ENCODE measurements around the gene SLC25A41.

SLC25A41 gene

DNA sequence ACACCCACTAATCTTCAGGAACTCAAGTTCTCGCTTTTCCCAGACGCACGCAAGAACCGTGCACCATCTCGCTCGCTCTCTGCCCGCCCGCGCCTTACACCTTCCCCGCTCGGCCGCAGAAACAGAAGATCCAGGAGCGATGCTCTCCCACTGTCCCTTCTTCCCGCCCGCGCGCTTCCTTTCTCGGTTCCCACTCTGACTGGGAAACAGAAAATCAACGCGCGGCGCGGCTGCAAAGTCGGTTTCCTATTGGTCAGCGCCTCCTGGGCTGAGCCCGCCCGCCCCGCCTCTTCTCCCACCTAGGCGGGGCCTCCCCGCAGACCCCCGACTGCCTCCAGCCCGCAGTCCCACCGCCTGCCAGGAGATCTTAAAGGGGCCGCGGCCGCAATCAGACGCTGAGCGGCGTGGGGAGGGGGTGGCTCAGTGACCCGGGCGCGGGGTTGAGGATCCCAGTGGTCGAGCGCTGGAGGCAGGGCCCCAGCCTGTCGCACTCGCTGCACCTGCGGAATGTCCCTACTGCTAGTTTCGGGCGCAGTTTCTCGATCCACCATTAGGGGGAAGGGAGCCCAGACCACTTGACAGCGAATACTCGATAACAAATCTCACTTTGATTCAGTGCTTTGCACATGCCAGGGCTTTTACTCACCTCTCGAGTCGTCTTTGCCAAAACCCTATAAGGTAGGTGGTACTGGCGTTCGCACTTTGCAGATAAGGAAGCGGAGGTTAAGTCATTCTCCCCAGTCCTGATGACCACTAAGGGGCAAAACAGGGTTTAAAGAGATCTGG lies 26.7 kb upstream of the SLC25A41 start:
- DNase-seq (ENCODE audit: insufficient read length, low spot score) = peak; percentile 94
- peak; percentile 98 for FAIRE-seq

GRCh38 chr19:6459262-6460098 lies 25.9 kb upstream of the SLC25A41 start, which contains the start of gene SLC25A23:
Gene SLC25A23 (minus strand): TSS chr19:6459792. CDS start chr19:6459628, 164 bp downstream.
- no peak for FAIRE-seq
- peak; percentile 87 for DNase-seq (ENCODE audit: insufficient read length, low spot score)

DNA sequence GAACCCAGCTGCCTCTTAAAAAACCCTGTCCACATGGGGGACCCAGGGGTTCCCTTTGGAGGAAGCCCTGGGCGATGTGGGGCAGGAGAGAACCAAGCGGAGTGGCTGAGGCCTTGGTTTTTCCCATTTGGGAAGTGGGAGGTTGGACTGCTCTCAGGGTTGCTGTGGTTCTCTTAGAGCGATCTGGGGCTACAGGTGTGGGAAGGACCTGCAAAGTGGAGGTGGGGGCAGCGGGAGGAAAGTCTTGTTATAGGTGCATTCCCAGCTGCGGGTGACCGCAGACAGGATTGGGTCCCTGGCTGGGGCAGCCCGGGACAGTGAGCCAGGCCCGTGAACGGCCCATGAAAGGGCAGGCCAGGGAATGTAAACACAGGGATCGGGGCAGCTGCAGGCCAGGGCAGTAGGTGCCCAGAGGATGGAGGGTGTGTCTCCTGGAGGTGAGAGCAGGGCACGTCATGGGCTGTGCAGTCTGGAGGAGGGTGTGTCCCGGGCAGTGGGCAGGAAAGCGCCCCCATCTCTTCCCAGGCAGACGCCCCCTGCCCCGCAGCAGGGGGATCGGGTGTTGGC lies 25.2 kb upstream of the SLC25A41 start:
- DNase-seq (ENCODE audit: insufficient read length, low spot score) = no peak
- peak; percentile 63 for FAIRE-seq

- peak; percentile 64 for DNase-seq (ENCODE audit: insufficient read length, low spot score)
- peak; percentile 58 for FAIRE-seq
Observed at GRCh38 chr19:6457958-6458694, 24.6 kb upstream of the SLC25A41 start.

GRCh38 chr19:6455924-6456323 lies 22.4 kb upstream of the SLC25A41 start:
- DNase-seq (ENCODE audit: insufficient read length, low spot score) (no peak), FAIRE-seq (no peak)

DNA sequence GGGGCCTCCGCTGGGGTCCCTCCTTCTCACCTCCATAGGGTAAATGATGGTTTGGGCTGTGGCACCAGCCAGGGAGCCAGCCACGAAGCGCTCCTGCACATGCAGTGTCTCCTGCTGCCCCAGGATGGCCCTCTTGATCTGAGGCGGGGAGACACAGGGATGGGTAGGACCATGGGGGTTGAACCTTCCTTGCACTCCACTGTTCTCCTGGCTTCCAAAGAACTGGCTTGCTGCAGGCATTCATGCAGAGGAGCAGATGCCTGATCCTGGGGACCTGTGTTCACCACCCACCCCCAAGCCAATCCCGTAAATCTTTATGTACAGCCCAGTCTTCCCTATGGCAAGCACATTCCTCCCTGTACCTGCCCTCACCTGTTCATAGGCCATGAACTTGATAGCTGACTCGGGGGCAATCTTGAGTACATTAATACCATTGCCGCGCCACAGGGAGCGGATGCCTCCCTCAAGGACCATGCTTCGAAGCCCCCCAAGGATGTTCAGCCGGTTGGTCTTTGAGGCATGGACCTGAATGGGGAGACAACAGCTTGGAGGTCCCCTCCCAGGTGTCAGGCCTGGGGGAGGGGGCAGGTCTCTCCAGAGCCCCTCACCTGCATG lies 20.5 kb upstream of the SLC25A41 start:
- FAIRE-seq (no peak), DNase-seq (ENCODE audit: insufficient read length, low spot score) (no peak)

DNA sequence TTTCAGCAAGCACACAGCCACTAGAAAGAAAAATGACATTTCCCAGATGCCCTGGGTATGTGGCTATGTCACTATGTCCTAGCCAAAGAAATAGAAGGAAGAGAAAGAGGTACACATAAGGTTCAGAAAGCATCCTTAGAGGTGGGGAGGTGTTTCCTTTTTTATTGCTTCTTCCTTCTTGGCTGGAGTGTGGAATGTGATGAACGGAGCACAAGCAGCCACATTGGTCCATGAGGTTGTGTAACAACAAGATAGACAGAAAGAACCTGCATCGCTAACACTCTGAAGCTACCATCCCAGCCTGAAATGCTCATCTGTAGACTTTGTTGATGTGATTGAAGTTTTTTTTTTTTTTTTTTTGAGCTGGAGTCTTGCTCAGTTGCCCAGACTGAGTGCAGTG lies 19.3 kb upstream of the SLC25A41 start:
- DNase-seq (ENCODE audit: insufficient read length, low spot score) = no peak
- FAIRE-seq = no peak

- FAIRE-seq (no peak), DNase-seq (ENCODE audit: insufficient read length, low spot score) (no peak)
Observed at GRCh38 chr19:6452223-6452614, 18.7 kb upstream of the SLC25A41 start.

DNA sequence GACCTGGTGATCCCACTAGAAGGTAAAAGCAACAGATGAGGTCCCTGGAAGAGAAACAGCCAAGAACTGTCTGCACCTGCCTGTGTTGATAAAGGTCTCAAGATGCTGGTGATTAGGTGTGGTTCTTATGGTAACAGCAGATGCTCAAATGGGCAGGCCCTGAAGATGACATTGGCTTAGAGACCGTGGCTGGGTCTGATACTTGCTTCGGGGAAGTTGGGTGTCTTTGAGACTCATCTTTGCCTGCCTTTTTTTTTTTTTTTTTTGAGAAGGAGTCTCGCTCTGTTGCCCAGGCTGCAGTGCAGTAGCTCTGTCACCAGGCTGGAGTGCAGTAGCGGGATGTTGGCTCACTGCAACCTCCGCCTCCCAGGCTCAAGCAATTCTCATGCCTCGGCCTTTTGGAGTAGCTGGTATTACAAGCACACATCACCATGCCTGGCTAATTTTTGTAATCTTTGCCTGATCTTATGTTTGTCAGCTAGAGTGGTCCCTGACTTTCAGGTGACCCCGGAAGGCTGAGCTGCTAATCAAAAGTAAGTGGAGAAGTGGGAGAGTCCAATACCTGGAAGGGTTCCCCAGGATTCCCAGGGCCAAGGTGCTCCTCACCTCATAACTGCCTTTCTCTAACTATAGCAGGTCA lies 18.1 kb upstream of the SLC25A41 start:
- DNase-seq (ENCODE audit: insufficient read length, low spot score) (no peak), FAIRE-seq (no peak)

- no peak for DNase-seq (ENCODE audit: insufficient read length, low spot score)
- FAIRE-seq = no peak
Observed at GRCh38 chr19:6450166-6450565, 16.6 kb upstream of the SLC25A41 start.

- FAIRE-seq = no peak
- no peak for DNase-seq (ENCODE audit: insufficient read length, low spot score)
Observed at GRCh38 chr19:6448045-6448444, 14.5 kb upstream of the SLC25A41 start.

- DNase-seq (ENCODE audit: insufficient read length, low spot score) (no peak), FAIRE-seq (no peak)
Observed at GRCh38 chr19:6446452-6446851, 12.9 kb upstream of the SLC25A41 start.

GRCh38 chr19:6443986-6444385 lies 10.4 kb upstream of the SLC25A41 start:
- DNase-seq (ENCODE audit: insufficient read length, low spot score) (no peak), FAIRE-seq (no peak)

DNA sequence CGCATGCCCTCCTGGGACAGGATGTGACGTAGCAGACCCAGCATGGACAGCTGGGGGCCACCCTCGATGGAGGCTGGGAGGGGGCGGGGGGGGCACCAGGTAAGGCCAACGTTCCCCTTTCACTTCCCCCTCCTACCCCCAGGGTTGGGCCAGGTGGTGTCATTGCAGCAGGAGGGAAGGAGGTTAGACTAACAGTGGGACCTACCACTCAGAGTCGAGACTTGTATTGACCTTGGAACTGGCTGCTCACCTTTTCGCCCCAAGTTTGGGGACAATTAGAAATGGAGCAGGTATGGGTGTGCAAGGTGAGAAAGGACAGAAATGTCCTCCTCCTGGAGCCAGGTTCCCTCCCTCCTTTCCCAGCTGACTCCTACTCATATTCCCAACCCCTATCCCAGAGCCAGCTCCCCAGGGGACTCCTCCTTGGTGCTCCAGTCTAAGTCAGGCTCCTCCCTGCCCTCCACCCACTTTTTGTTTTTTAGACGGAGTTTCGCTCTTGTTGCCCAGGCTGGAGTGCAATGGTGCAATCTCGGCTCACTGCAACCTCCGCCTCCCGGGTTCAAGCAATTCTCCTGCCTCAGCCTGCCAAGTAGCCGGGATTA lies 8.6 kb upstream of the SLC25A41 start:
- no peak for FAIRE-seq

DNA sequence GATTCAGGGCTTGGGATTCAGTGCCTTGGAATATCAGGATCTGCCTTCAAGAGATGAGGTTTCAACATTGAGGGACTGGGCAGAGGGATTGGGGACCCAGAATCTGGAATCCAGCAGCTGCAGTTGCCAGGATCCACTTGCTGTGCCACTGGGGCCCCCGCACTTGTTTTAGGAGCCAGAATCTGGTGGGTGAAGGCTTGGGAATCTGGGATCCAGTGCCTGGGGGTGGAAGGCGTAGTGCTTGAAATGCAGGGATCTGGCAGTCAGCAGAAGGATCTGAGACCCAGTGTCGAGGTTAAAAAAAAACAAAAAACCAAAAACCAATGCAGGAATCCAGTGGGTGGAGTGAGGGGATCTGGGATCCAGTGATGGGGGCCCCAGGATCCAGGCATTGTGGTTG lies 7.3 kb upstream of the SLC25A41 start:
- FAIRE-seq (no peak), DNase-seq (ENCODE audit: insufficient read length, low spot score) (no peak)

More for the DNA sequence above, 8.6 kb upstream of the SLC25A41 start:
- no peak for DNase-seq (ENCODE audit: insufficient read length, low spot score)

GRCh38 chr19:6439743-6440142 lies 6.2 kb upstream of the SLC25A41 start:
- no peak for FAIRE-seq
- DNase-seq (ENCODE audit: insufficient read length, low spot score) = no peak

- no peak for DNase-seq (ENCODE audit: insufficient read length, low spot score)
- no peak for FAIRE-seq
Observed at GRCh38 chr19:6433165-6433564, 398 bp downstream of the SLC25A41 start.

DNA sequence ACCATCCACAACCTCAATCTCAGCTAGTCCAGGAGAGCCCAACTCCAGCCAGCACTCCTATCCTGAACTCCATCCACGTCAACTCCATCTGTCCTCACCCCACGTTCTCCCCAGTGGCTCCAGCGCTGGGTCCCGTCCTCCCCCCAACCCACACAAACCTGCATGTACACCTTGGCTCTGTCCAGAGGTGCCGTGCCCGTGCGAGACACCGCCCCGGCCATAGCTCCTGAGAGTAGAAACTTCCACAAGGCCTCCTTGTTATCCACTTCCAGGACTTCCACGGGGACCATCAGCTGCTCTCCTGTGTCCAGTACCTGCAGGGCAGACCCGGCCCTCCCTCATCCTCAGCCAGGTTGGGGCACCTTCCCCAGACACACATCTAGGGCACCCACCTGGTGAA lies 1.7 kb downstream of the SLC25A41 start:
- no peak for DNase-seq (ENCODE audit: insufficient read length, low spot score)
- no peak for FAIRE-seq

GRCh38 chr19:6429419-6430221 lies 3.9 kb downstream of the SLC25A41 start:
- FAIRE-seq = no peak
- DNase-seq (ENCODE audit: insufficient read length, low spot score) = no peak
